H9 (cell line): Measurements from ENCODE around the gene MB21D2. TPM values are rescaled to one million over a fixed set of nuclear protein-coding genes. Genes with fewer than 3 reads are reported as not detected.

Experiments used
- DNase-seq: peaks from one replicate; pipeline ENCODE4 v3.0.0-alpha.2; 2017
- H2AFZ ChIP-seq: one replicate; pipeline ENCODE4 v1.6.1; 2013; ENCODE audit warnings: mild to moderate bottlenecking, low read length, control low read depth, moderate library complexity
- H2AK5ac ChIP-seq: 2 replicates; pipeline ENCODE4 v1.6.1; 2013; ENCODE audit warnings: low read length, control low read depth, mixed read lengths; ENCODE audit not compliant: insufficient read length
- H2BK120ac ChIP-seq: one replicate; pipeline ENCODE4 v1.6.1; 2013; ENCODE audit warnings: low read depth, mild to moderate bottlenecking, low read length, control low read depth, inconsistent platforms; ENCODE audit not compliant: poor library complexity, severe bottlenecking
- H2BK12ac ChIP-seq: 2 replicates; pipeline ENCODE4 v1.6.1; 2013; ENCODE audit warnings: low read length, control low read depth, mixed read lengths, low read depth; ENCODE audit not compliant: insufficient read length
- H2BK15ac ChIP-seq: 2 replicates; pipeline ENCODE4 v1.6.1; 2013; ENCODE audit warnings: low read depth, low read length, control low read depth
- H2BK20ac ChIP-seq: one replicate; pipeline ENCODE4 v1.6.1; 2013; ENCODE audit warnings: low read depth, mild to moderate bottlenecking, low read length, control low read depth, inconsistent platforms; ENCODE audit not compliant: poor library complexity, severe bottlenecking
- H2BK5ac ChIP-seq: 2 replicates; pipeline ENCODE4 v1.6.1; 2013; ENCODE audit warnings: low read length, control low read depth, mixed read lengths; ENCODE audit not compliant: insufficient read length
- H3K14ac ChIP-seq: 2 replicates; pipeline ENCODE4 v1.6.1; 2013; ENCODE audit warnings: low read length, control low read depth; ENCODE audit not compliant: insufficient read depth
- H3K18ac ChIP-seq: 2 replicates; pipeline ENCODE4 v1.6.1; 2013; ENCODE audit warnings: low read depth, mild to moderate bottlenecking, mixed read lengths, low read length, control low read depth; ENCODE audit not compliant: insufficient read length
- H3K23ac ChIP-seq: 2 replicates; pipeline ENCODE4 v1.6.1; 2013; ENCODE audit warnings: low read length, control low read depth, mixed read lengths, low read depth; ENCODE audit not compliant: insufficient read length
- H3K23me2 ChIP-seq: 2 replicates; pipeline ENCODE4 v1.6.1; 2013; ENCODE audit warnings: low read depth, mild to moderate bottlenecking, mixed read lengths, low read length, control low read depth; ENCODE audit not compliant: insufficient read length, poor library complexity, severe bottlenecking
- H3K27ac ChIP-seq: 2 replicates; pipeline ENCODE4 v1.5.1; 2013; ENCODE audit warnings: low read length, control low read depth, mixed read lengths, low read depth; ENCODE audit not compliant: insufficient read length
- H3K27me3 ChIP-seq: 2 replicates; pipeline ENCODE4 v1.6.1; 2013; ENCODE audit warnings: low read length, control low read depth, inconsistent platforms; ENCODE audit not compliant: insufficient read depth
- H3K4ac ChIP-seq: 2 replicates; pipeline ENCODE4 v1.6.1; 2013; ENCODE audit warnings: low read depth, mild to moderate bottlenecking, control low read depth, inconsistent platforms, low read length, moderate library complexity
- H3K4me1 ChIP-seq: 2 replicates; pipeline ENCODE4 v1.6.1; 2013; ENCODE audit warnings: low read length, control low read depth, inconsistent platforms; ENCODE audit not compliant: insufficient read depth
- H3K4me2 ChIP-seq: 2 replicates; pipeline ENCODE4 v1.6.1; 2013; ENCODE audit warnings: low read length, control low read depth, mixed read lengths; ENCODE audit not compliant: insufficient read length, insufficient read depth
- H3K56ac ChIP-seq: 2 replicates; pipeline ENCODE4 v1.6.1; 2013; ENCODE audit warnings: low read depth, mild to moderate bottlenecking, mixed read lengths, low read length, control low read depth; ENCODE audit not compliant: insufficient read length
- H3K79me1 ChIP-seq: 2 replicates; pipeline ENCODE4 v1.6.1; 2013; ENCODE audit warnings: low read depth, mild to moderate bottlenecking, moderate library complexity, low read length, control low read depth, inconsistent platforms; ENCODE audit not compliant: insufficient read depth, poor library complexity, severe bottlenecking
- H3K79me2 ChIP-seq: 2 replicates; pipeline ENCODE4 v1.6.1; 2013; ENCODE audit warnings: low read length, control low read depth, inconsistent platforms; ENCODE audit not compliant: insufficient read depth
- H3K9ac ChIP-seq: 2 replicates; pipeline ENCODE4 v1.6.1; 2013; ENCODE audit warnings: low read length, control low read depth, mixed read lengths; ENCODE audit not compliant: insufficient read length; ENCODE audit errors: extremely low read depth
- H3K9me3 ChIP-seq: one replicate; pipeline ENCODE4 v1.6.1; 2013; ENCODE audit warnings: low read depth, low read length, inconsistent platforms; ENCODE audit not compliant: control insufficient read depth
- H3T11ph ChIP-seq: one replicate; pipeline ENCODE4 v1.6.1; 2013; ENCODE audit warnings: mild to moderate bottlenecking, low read length, control low read depth, inconsistent platforms
- H4K20me1 ChIP-seq: one replicate; pipeline ENCODE4 v1.6.1; 2013; ENCODE audit not compliant: control insufficient read depth, insufficient read length, insufficient read depth
- H4K5ac ChIP-seq: 2 replicates; pipeline ENCODE4 v1.6.1; 2013; ENCODE audit warnings: low read depth, mild to moderate bottlenecking, mixed read lengths, low read length, control low read depth; ENCODE audit not compliant: insufficient read length
- H4K8ac ChIP-seq: replicated peaks from 2 replicates; pipeline ENCODE4 v1.6.1; 2013; ENCODE audit warnings: low read length, control low read depth, mixed read lengths, low read depth; ENCODE audit not compliant: insufficient read length
- H4K91ac ChIP-seq: 2 replicates; pipeline ENCODE4 v1.6.1; 2013; ENCODE audit warnings: low read depth, mild to moderate bottlenecking, moderate library complexity, mixed read lengths, low read length, control low read depth; ENCODE audit not compliant: insufficient read length
- H3K27ac Mint-ChIP-seq, 3 experiments: 2 replicates in 2 of 3; 3 replicates in 1 of 3; pipeline ENCODE4 v1.8.0; 2020 to 2021; ENCODE audit warnings: mixed read lengths in 3 of 3, mild to moderate bottlenecking in 1 of 3, moderate library complexity in 1 of 3
- H3K27me3 Mint-ChIP-seq: 2 replicates; pipeline ENCODE4 v1.8.0; 2021; ENCODE audit warnings: low read depth, mild to moderate bottlenecking, moderate library complexity, mixed read lengths
- H3K36me3 Mint-ChIP-seq, 3 experiments: 2 replicates in 2 of 3; 3 replicates in 1 of 3; pipeline ENCODE4 v1.8.0; 2020 to 2021; ENCODE audit warnings: low read depth in 3 of 3, mixed read lengths in 3 of 3; ENCODE audit not compliant: insufficient read depth in 1 of 3
- H3K4me1 Mint-ChIP-seq, 2 experiments: 2 replicates each; pipeline ENCODE4 v1.8.0; 2020; ENCODE audit warnings: mixed read lengths in 2 of 2
- H3K4me3 Mint-ChIP-seq, 2 experiments: 2 replicates in 1 of 2; 3 replicates in 1 of 2; pipeline ENCODE4 v1.8.0; 2020 to 2021; ENCODE audit warnings: mild to moderate bottlenecking in 2 of 2, mixed read lengths in 2 of 2, moderate library complexity in 1 of 2
- H3K9me3 Mint-ChIP-seq, 2 experiments: 2 replicates in 1 of 2; 3 replicates in 1 of 2; pipeline ENCODE4 v1.8.0; 2020; ENCODE audit warnings: mild to moderate bottlenecking in 2 of 2, mixed read lengths in 2 of 2, moderate library complexity in 1 of 2
- total RNA-seq: library from RNA; stranded (reverse); gene quantifications from 2 replicates; pipeline ENCODE4 v1.2.1, GENCODE V29; 2021
- TF ChIP-seq, protein P1 (sequence below): fragments of 200-600 bp; sonication (generic); conservative IDR thresholded peaks from 3 replicates; pipeline ENCODE4 v1.8.0; 2021; ENCODE audit warnings: antibody characterized with exemption, mild to moderate bottlenecking

MB21D2 gene
- total RNA-seq, 1 experiment from 2014 or later: 19.1 TPM

- no peak for DNase-seq
- H3K56ac ChIP-seq: no peak overlapping the region
- H3K4me2 ChIP-seq: no peak overlapping the region
- H3K27ac ChIP-seq: no peak overlapping the region
- Mint-ChIP-seq H3K27me3 (no peaks in the 10 kb centered on the region), H3K4me3 (no peak overlapping the region), H3K27ac (no peak overlapping the region), H3K9me3 (peaks cover 0 to 2% of the 10 kb centered on the region in 2 experiments; a peak in 1 of 5 replicates), H3K4me1 (no peaks in the 10 kb centered on the region), H3K36me3 (no peaks in the 10 kb centered on the region)
- no peaks in the 10 kb centered on the region for H3K23me2 ChIP-seq
- no peak overlapping the region for H2BK20ac ChIP-seq
- H2BK12ac ChIP-seq: no peak overlapping the region
- no peaks in the 10 kb centered on the region for H3K9me3 ChIP-seq
- H3K23ac ChIP-seq: no peak overlapping the region
- no peaks in the 10 kb centered on the region for H4K20me1 ChIP-seq
- H3K79me2 ChIP-seq: no peaks in the 10 kb centered on the region
- no peaks in the 10 kb centered on the region for H3K27me3 ChIP-seq
- no peaks in the 10 kb centered on the region for H3K79me1 ChIP-seq
- no peak overlapping the region for H2BK15ac ChIP-seq
- H4K8ac ChIP-seq: no peak overlapping the region
- no peak overlapping the region for H3K18ac ChIP-seq
- H2BK5ac ChIP-seq: no peak overlapping the region
- H3K14ac ChIP-seq: no peak overlapping the region
- no peak overlapping the region for H2AK5ac ChIP-seq
- TF ChIP-seq, protein P1, sequence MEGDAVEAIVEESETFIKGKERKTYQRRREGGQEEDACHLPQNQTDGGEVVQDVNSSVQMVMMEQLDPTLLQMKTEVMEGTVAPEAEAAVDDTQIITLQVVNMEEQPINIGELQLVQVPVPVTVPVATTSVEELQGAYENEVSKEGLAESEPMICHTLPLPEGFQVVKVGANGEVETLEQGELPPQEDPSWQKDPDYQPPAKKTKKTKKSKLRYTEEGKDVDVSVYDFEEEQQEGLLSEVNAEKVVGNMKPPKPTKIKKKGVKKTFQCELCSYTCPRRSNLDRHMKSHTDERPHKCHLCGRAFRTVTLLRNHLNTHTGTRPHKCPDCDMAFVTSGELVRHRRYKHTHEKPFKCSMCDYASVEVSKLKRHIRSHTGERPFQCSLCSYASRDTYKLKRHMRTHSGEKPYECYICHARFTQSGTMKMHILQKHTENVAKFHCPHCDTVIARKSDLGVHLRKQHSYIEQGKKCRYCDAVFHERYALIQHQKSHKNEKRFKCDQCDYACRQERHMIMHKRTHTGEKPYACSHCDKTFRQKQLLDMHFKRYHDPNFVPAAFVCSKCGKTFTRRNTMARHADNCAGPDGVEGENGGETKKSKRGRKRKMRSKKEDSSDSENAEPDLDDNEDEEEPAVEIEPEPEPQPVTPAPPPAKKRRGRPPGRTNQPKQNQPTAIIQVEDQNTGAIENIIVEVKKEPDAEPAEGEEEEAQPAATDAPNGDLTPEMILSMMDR: no peak
- no peak overlapping the region for H3T11ph ChIP-seq
- H2AFZ ChIP-seq: no peak overlapping the region
- no peak overlapping the region for H2BK120ac ChIP-seq
- no peak overlapping the region for H4K5ac ChIP-seq
- no peaks in the 10 kb centered on the region for H3K4me1 ChIP-seq
- no peak overlapping the region for H3K9ac ChIP-seq
- no peak overlapping the region for H4K91ac ChIP-seq
- H3K4ac ChIP-seq: no peak overlapping the region
Measured at GRCh38 chr3:192958219-192958872, 40.7 kb upstream of the MB21D2 start.
